DND-41 (cell line): ENCODE data around the gene CENPB.
A peak's percentile ranks its signal among the peaks of the same experiment; 100 is the strongest.

Experiments used
- ATAC-seq: fragments of 200-7000 bp; cut with Tn5 transposase; 3 replicates; pipeline ENCODE4 v1.9.1; 2021; ENCODE audit warnings: low read depth; ENCODE audit not compliant: insufficient read depth
- DNase-seq: peaks from one replicate; pipeline ENCODE4 v3.0.0-alpha.2; 2020
- H2AFZ ChIP-seq: 2 replicates; pipeline ENCODE4 v1.6.0; 2012; ENCODE audit warnings: low read depth, low read length
- H3K27ac ChIP-seq: 2 replicates; pipeline ENCODE4 v1.5.1; 2012; ENCODE audit warnings: low read length, inconsistent platforms
- H3K27me3 ChIP-seq: fragments of 200-600 bp; sonication (generic); 2 replicates; pipeline ENCODE4 v1.6.0; 2012; ENCODE audit warnings: low read length, mild to moderate bottlenecking, inconsistent platforms; ENCODE audit not compliant: insufficient read depth, poor library complexity
- H3K36me3 ChIP-seq: 2 replicates; pipeline ENCODE4 v1.5.1; 2012; ENCODE audit warnings: low read length, inconsistent platforms; ENCODE audit not compliant: insufficient read depth
- H3K4me1 ChIP-seq: 2 replicates; pipeline ENCODE4 v1.5.1; 2012; ENCODE audit warnings: mild to moderate bottlenecking, low read length; ENCODE audit not compliant: insufficient read depth
- H3K4me2 ChIP-seq: 2 replicates; pipeline ENCODE4 v1.6.0; 2012; ENCODE audit warnings: mild to moderate bottlenecking, moderate library complexity, low read length, inconsistent platforms; ENCODE audit not compliant: insufficient read depth
- H3K4me3 ChIP-seq, 2 experiments: fragments of 200-600 bp in 1 of 2; shearing (Covaris generic) in 1 of 2; 2 replicates each; pipeline ENCODE4 v1.5.1; 2012 to 2016; ENCODE audit warnings: inconsistent platforms in 2 of 2, low read length in 2 of 2, mild to moderate bottlenecking in 2 of 2, low read depth in 1 of 2, moderate library complexity in 1 of 2
- H3K79me2 ChIP-seq: 2 replicates; pipeline ENCODE4 v1.6.0; 2012; ENCODE audit warnings: low read length, inconsistent platforms; ENCODE audit not compliant: insufficient read depth
- H3K9ac ChIP-seq: 2 replicates; pipeline ENCODE4 v1.6.0; 2012; ENCODE audit warnings: low read depth, mild to moderate bottlenecking, inconsistent platforms, low read length, moderate library complexity
- H3K9me3 ChIP-seq: 2 replicates; pipeline ENCODE4 v1.5.1; 2012; ENCODE audit warnings: low read length, moderate library complexity, mild to moderate bottlenecking, inconsistent platforms; ENCODE audit not compliant: insufficient read depth, severe bottlenecking
- H4K20me1 ChIP-seq: 2 replicates; pipeline ENCODE4 v1.6.0; 2012; ENCODE audit warnings: low read length; ENCODE audit not compliant: insufficient read depth
- EZH2 ChIP-seq: IDR thresholded peaks from 3 replicates; pipeline ENCODE4 v1.6.1; 2012; ENCODE audit warnings: borderline replicate concordance, low read depth, mild to moderate bottlenecking, moderate library complexity, low read length, inconsistent platforms; ENCODE audit not compliant: severe bottlenecking
- TF ChIP-seq, protein P1 (sequence below): IDR thresholded peaks from 2 replicates; pipeline ENCODE4 v1.5.1; 2012; ENCODE audit warnings: borderline replicate concordance, low read length, moderate library complexity, mild to moderate bottlenecking; ENCODE audit not compliant: poor library complexity, severe bottlenecking; ENCODE audit errors: extremely low read depth

The CENPB gene

DNA sequence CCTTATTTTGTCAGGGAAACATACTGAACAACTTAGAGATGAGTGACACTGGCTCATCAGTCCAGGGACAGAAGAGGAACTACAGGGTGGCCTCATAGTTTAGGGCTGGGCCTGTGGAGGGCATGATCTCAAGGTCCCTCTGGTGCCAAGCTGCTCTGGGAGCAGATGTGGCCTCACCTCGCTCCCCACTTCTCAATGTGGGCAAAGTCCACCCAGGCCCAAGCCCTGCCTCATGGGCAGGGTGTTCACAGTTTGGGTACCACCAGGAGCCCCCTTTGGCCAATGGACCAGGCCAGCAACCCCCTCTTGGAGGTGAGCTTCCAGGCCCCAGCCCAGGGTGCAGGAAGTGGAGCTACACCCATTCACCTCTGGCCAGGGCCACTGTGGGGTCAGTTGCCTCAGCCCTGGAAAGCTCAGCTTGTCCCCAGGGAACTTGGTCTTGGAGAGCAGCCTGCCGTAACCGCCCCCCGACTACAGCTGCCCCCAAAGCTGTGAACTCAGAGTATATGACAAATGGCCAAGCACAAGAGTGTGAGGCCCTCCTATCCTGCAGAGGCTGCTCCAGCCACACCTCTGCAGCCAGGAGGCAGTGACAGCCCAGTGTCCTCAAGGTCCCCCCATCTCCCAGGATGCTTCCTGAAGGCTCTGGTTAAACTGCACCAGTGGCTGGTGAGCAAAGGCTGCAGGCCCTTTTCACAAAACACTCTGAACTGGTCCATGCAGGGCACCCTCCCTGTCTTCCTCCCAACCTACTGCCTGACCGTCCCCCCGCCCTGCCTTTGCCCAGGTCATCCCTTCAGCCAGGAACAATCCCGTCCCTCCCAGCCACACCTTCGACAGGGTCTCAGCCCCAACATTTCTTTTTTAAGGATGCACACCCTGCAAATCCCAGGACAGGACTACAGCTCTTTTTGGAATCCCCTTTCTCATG lies 22.6 kb downstream of the CENPB start:
- Histone ChIP-seq H3K9ac (0 out of 2 replicates have a peak overlapping the region, but pooled peaks have one; percentile 93), H3K9me3 (no peaks in the 10 kb centered on the region), H3K27ac (no peak overlapping the region), H3K79me2 (peaks cover 58% of the 10 kb centered on the region), H2AFZ (no peak overlapping the region), H3K4me2 (no peak overlapping the region), H3K4me3 (no peak overlapping the region), H3K27me3 (no peaks in the 10 kb centered on the region), H4K20me1 (peaks cover 38% of the 10 kb centered on the region; the same call in 1 of the 2 replicates), H3K36me3 (peaks cover 25% of the 10 kb centered on the region), H3K4me1 (peaks cover 42% of the 10 kb centered on the region)
- no peak for ATAC-seq
- no peak for DNase-seq
- TF ChIP-seq EZH2, result no peak
- TF ChIP-seq, protein P1, sequence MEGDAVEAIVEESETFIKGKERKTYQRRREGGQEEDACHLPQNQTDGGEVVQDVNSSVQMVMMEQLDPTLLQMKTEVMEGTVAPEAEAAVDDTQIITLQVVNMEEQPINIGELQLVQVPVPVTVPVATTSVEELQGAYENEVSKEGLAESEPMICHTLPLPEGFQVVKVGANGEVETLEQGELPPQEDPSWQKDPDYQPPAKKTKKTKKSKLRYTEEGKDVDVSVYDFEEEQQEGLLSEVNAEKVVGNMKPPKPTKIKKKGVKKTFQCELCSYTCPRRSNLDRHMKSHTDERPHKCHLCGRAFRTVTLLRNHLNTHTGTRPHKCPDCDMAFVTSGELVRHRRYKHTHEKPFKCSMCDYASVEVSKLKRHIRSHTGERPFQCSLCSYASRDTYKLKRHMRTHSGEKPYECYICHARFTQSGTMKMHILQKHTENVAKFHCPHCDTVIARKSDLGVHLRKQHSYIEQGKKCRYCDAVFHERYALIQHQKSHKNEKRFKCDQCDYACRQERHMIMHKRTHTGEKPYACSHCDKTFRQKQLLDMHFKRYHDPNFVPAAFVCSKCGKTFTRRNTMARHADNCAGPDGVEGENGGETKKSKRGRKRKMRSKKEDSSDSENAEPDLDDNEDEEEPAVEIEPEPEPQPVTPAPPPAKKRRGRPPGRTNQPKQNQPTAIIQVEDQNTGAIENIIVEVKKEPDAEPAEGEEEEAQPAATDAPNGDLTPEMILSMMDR, result no peak

- peaks cover 14% of the 10 kb centered on the region for H3K4me1 ChIP-seq
- H3K9me3 ChIP-seq, result no peaks in the 10 kb centered on the region
- no peak for DNase-seq
- H3K27me3 ChIP-seq, result no peaks in the 10 kb centered on the region
- H4K20me1 ChIP-seq, result peaks cover 36% of the 10 kb centered on the region; the same call in 1 of the 2 replicates
- H3K36me3 ChIP-seq, result peaks cover 50% of the 10 kb centered on the region
- no peak overlapping the region for H3K4me3 ChIP-seq
- no peak overlapping the region for H3K27ac ChIP-seq
- no peak overlapping the region for H3K4me2 ChIP-seq
- H3K9ac ChIP-seq, result no peak overlapping the region
- H3K79me2 ChIP-seq, result peaks cover 38% of the 10 kb centered on the region
- ATAC-seq, result no peak
- TF ChIP-seq, protein P1, result no peak
- no peak for TF ChIP-seq EZH2
- no peak overlapping the region for H2AFZ ChIP-seq
Observed at GRCh38 chr20:3760655-3761348, 25.7 kb downstream of the CENPB start.

- Histone ChIP-seq H3K4me2 (no peak overlapping the region), H4K20me1 (peaks cover 27% of the 10 kb centered on the region; the same call in 1 of the 2 replicates), H3K27me3 (no peaks in the 10 kb centered on the region), H3K27ac (no peak overlapping the region), H2AFZ (no peak overlapping the region), H3K4me3 (no peak overlapping the region), H3K9me3 (no peaks in the 10 kb centered on the region), H3K4me1 (peaks cover 5% of the 10 kb centered on the region; the same call in 1 of the 2 replicates), H3K79me2 (peaks cover 29% of the 10 kb centered on the region; the same call in 1 of the 2 replicates), H3K36me3 (peaks cover 52% of the 10 kb centered on the region), H3K9ac (no peak overlapping the region)
- DNase-seq, result no peak
- TF ChIP-seq EZH2, result no peak
- TF ChIP-seq, protein P1, result no peak
- no peak for ATAC-seq
Observed at GRCh38 chr20:3759884-3760283, 26.7 kb downstream of the CENPB start.
